NB4 (cell line): ENCODE data around the gene JPH3.

ENCODE experiments used
- CTCF ChIP-seq: IDR thresholded peaks from one replicate; pipeline ENCODE4 v1.5.1; 2012; ENCODE audit warnings: low read depth, low read length
- POLR2A ChIP-seq: IDR thresholded peaks from 2 replicates; pipeline ENCODE4 v1.6.1; 2011; ENCODE audit warnings: mild to moderate bottlenecking; ENCODE audit not compliant: insufficient read length; ENCODE audit errors: extremely low read depth

- TF ChIP-seq POLR2A (no peak), CTCF (no peak)
These were observed 89.9 kb downstream of the JPH3 start for GRCh38 chr16:87692176-87692575.
